ENCODE results near the gene GPANK1.

GPANK1 gene

GRCh38 chr6:31691564-31692108, 26.8 kb upstream of the GPANK1 start:
- H3K4me3 ChIP-seq (replicated peaks; ENCODE audit: low read depth, low read length): no peak overlapping the region
- TF ChIP-seq, protein P1, sequence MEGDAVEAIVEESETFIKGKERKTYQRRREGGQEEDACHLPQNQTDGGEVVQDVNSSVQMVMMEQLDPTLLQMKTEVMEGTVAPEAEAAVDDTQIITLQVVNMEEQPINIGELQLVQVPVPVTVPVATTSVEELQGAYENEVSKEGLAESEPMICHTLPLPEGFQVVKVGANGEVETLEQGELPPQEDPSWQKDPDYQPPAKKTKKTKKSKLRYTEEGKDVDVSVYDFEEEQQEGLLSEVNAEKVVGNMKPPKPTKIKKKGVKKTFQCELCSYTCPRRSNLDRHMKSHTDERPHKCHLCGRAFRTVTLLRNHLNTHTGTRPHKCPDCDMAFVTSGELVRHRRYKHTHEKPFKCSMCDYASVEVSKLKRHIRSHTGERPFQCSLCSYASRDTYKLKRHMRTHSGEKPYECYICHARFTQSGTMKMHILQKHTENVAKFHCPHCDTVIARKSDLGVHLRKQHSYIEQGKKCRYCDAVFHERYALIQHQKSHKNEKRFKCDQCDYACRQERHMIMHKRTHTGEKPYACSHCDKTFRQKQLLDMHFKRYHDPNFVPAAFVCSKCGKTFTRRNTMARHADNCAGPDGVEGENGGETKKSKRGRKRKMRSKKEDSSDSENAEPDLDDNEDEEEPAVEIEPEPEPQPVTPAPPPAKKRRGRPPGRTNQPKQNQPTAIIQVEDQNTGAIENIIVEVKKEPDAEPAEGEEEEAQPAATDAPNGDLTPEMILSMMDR (IDR thresholded peaks at IDR 0.05; ENCODE audit: low read length, missing control alignments): no peak
- no peak for DNase-seq (ENCODE audit: low read depth)

DNA sequence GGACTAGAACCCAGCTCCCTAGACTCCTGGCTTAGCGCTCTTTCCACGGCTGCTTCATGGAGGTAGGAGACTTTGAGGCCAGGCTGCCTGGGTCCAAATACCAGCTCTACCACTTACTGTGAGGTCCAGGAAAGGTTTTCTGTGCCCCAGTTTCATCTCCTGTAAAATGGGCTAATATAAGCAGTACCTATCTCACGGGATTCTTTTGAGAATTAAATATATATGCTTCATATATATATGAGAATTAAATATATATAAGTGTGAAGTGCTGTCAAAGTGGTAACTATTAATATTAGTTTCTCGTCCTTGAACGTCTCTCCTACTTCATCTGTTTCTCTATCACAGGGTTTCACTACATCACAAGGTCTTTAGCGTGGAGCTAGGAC, 26.3 kb upstream of the GPANK1 start:
- H3K4me3 ChIP-seq (replicated peaks; ENCODE audit: low read depth, low read length): no peak overlapping the region
- TF ChIP-seq, protein P1 (IDR thresholded peaks at IDR 0.05; ENCODE audit: low read length, missing control alignments): no peak
- DNase-seq (ENCODE audit: low read depth): no peak

DNA sequence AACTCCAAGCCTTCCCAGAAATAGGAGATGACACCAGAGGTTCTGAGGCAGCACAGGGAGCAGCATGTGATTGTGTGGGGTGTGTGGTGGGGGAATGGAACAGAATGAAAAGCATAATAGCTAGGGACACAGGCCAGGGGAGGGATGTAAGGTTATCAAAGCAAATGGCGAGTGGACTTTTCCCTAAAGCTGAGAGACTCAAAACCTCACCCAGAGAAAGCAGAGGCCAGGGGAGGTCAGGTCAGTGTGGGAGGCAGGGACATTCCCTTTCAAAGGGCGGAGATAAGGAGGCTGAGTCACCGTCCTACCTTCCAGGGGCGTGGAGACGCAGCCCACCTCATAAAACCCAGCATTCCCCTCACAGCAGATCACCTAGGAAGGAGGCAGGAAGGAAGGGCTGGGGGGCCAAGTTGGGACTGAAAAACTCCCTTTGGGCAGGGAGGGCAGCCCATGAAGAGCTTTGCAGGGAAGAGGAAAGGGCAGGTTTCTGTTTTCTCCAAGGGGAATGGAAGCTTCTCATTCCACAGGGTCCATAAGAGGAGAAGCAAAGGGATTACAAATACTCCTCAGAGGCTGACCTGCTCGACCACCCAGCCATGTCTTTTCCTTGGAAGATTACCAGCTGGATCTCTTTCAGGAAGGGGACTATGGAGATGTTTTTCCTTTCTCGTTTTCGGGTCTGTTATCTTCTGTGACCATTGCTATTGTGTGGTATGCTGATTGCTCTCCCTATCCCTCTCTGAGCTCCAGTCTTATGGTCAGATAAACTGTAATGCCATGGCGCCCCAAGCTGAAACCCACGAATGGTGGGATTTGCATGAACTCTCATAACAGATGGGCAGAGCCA, 25.7 kb upstream of the GPANK1 start:
- DNase-seq (ENCODE audit: low read depth): no peak
- H3K4me3 ChIP-seq (replicated peaks; ENCODE audit: low read depth, low read length): no peak overlapping the region
- TF ChIP-seq, protein P1 (IDR thresholded peaks at IDR 0.05; ENCODE audit: low read length, missing control alignments): no peak

GRCh38 chr6:31689249-31690110, 24.7 kb upstream of the GPANK1 start:
- TF ChIP-seq, protein P1 (IDR thresholded peaks at IDR 0.05; ENCODE audit: low read length, missing control alignments): peak; percentile 42
- DNase-seq (ENCODE audit: low read depth): no peak
- no peak overlapping the region for H3K4me3 ChIP-seq (replicated peaks; ENCODE audit: low read depth, low read length)

DNA sequence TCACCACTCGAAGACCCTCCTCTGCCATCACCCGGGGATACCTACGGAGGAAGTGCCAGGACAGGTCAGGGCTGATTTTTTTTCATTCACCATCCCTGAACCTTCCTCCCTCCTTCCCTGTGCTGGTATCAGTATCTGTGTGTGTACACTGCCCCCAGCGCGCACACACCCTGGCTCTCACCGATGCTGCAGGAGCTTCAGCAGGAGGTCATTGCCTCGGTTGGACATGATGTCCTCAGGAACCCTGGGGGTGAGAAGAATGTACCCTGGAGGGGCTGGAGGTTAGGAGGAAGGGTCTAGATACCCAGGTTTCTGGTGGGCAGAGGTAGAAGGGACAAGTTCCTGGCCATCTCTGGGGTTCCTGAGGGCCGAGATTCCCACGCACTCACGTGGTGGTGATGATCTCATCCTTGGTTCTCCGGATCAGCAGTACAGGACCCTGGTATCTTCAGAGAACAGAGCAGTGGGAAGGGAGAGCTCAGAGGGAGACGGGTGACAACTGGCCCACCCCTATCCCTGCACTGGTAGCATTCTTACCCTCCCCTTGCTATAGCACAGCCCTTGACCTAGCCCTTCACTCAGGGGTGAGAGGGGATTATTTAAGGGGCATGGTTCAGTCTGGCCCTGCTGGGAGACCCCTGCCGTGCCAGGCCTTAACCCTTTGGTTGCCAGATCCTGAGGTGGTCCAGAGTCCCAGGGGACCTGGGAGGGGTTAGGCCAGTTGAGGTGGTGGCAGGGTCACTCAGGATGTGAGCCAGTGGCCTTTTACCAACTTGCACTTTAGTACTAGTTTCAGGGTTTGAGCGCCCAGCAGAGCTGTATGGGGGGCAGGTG, 23.3 kb upstream of the GPANK1 start:
- no peak for DNase-seq (ENCODE audit: low read depth)
- TF ChIP-seq, protein P1 (IDR thresholded peaks at IDR 0.05; ENCODE audit: low read length, missing control alignments): no peak
- H3K4me3 ChIP-seq (replicated peaks; ENCODE audit: low read depth, low read length): no peak overlapping the region

DNA sequence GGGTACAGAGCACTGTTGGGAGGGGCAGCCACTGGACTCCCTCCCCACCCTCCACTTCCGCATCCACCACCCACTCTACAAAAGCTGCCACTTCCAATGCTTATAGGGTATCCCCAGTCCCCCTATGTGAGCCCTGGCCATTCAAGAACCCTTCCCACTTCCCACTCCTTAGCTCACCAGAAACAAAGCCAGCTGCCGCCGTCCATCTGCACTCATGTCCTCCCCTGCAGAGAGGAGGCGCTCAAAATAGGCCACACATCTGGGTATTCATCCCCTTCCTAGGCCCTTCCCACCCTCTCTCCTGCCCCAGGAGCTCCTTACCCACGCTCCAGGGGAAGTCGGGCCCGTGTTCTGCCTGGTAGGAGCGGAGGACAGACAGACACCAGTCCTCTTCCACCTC, 22.5 kb upstream of the GPANK1 start:
- DNase-seq (ENCODE audit: low read depth): no peak
- H3K4me3 ChIP-seq (replicated peaks; ENCODE audit: low read depth, low read length): no peak overlapping the region
- TF ChIP-seq, protein P1 (IDR thresholded peaks at IDR 0.05; ENCODE audit: low read length, missing control alignments): no peak

Measured in fibroblast of pulmonary artery (primary cell).